ENCODE measurements around the gene SLC46A2. TPM values are rescaled to one million over a fixed set of nuclear protein-coding genes. Genes with fewer than 3 reads are reported as not detected.
A peak's percentile ranks its signal among the peaks of the same experiment; 100 is the strongest.

Gene SLC46A2
- total and polyA plus RNA-seq, 2 of the 13 experiments (the other 11 are each of a cell fraction or from before 2014, with no cell fraction given) = not detected

- no peak for TF ChIP-seq FOXO4 (CRISPR knock-in tag; conservative IDR thresholded peaks at IDR 0.05)
- TF ChIP-seq ZNF703 (CRISPR knock-in tag; IDR thresholded peaks at IDR 0.05; ENCODE audit: borderline replicate concordance) = no peak
- TF ChIP-seq ASH2L (IDR thresholded peaks at IDR 0.05; ENCODE audit: insufficient read length, low read depth, low read length) = peak; percentile 45
- TF ChIP-seq, protein P1, sequence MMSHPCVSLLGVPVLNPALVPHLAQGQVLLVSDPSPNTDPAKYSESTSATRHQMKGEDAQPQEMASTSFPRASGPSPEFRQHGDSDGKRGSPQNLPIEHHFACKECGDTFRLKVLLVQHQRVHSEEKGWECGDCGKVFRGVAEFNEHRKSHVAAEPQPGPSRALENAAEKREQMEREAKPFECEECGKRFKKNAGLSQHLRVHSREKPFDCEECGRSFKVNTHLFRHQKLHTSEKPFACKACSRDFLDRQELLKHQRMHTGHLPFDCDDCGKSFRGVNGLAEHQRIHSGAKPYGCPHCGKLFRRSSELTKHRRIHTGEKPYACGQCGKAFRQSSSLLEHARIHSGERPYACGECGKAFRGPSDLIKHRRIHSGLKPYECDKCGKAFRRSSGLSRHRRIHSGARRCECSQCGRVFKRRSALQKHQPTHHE (CRISPR knock-in tag; IDR thresholded peaks at IDR 0.05; ENCODE audit: borderline replicate concordance) = no peak
- TF ChIP-seq IKZF4 (CRISPR knock-in tag; IDR thresholded peaks at IDR 0.05; ENCODE audit: borderline replicate concordance, low read depth, not compliant biosample characterization) = no peak
- no peak for TF ChIP-seq MBD4 (IDR thresholded peaks at IDR 0.05; ENCODE audit: borderline replicate concordance, low read length)
- no peak for TF ChIP-seq ARHGAP35 (CRISPR knock-in tag; IDR thresholded peaks at IDR 0.05; ENCODE audit: borderline replicate concordance)
- no peak for TF ChIP-seq ZNF558 (CRISPR knock-in tag; IDR thresholded peaks at IDR 0.05; ENCODE audit: borderline replicate concordance)
- TF ChIP-seq RBM39 (IDR thresholded peaks at IDR 0.05; ENCODE audit: low read depth, low read length, poor library complexity, severe bottlenecking) = no peak
- no peak for TF ChIP-seq SMAD3 (CRISPR knock-in tag; IDR thresholded peaks at IDR 0.05)
- TF ChIP-seq ZNF776 (CRISPR knock-in tag; IDR thresholded peaks at IDR 0.05) = no peak
- TF ChIP-seq ZNF432 (CRISPR knock-in tag; IDR thresholded peaks at IDR 0.05; ENCODE audit: borderline replicate concordance) = no peak
- no peak for TF ChIP-seq ATM (IDR thresholded peaks at IDR 0.05; ENCODE audit: borderline replicate concordance)
- TF ChIP-seq ZNF644 (CRISPR knock-in tag; IDR thresholded peaks at IDR 0.05; ENCODE audit: low read depth) = peak; percentile 8; the same call in 1 of the 2 replicates
- TF ChIP-seq ZBTB8A (CRISPR knock-in tag; IDR thresholded peaks at IDR 0.05; ENCODE audit: borderline replicate concordance, low read depth) = no peak
- TF ChIP-seq DMTF1 (CRISPR knock-in tag; IDR thresholded peaks at IDR 0.05) = no peak
- TF ChIP-seq KAT7 (CRISPR knock-in tag; IDR thresholded peaks at IDR 0.05; ENCODE audit: borderline replicate concordance) = no peak
- TF ChIP-seq RERE (CRISPR knock-in tag; IDR thresholded peaks at IDR 0.05; ENCODE audit: low read depth) = no peak
These were observed 54.3 kb downstream of the SLC46A2 start (continued) for GRCh38 chr9:112836394-112836793.
